Panc1 (cell line): ENCODE results near the gene HNRNPLL.

Experiments used
- CTCF ChIP-seq: fragments of 450-650 bp; IDR thresholded peaks from 2 replicates; pipeline ENCODE4 v1.5.1; 2017; ENCODE audit warnings: mild to moderate bottlenecking
- REST ChIP-seq, 2 experiments: IDR thresholded peaks; 2 replicates each; pipeline ENCODE4 v1.6.1; 2011 to 2012; ENCODE audit warnings: low read depth in 2 of 2, control low read depth in 1 of 2, low read length in 1 of 2, mild to moderate bottlenecking in 1 of 2, moderate library complexity in 1 of 2; ENCODE audit not compliant: insufficient read depth in 1 of 2

DNA sequence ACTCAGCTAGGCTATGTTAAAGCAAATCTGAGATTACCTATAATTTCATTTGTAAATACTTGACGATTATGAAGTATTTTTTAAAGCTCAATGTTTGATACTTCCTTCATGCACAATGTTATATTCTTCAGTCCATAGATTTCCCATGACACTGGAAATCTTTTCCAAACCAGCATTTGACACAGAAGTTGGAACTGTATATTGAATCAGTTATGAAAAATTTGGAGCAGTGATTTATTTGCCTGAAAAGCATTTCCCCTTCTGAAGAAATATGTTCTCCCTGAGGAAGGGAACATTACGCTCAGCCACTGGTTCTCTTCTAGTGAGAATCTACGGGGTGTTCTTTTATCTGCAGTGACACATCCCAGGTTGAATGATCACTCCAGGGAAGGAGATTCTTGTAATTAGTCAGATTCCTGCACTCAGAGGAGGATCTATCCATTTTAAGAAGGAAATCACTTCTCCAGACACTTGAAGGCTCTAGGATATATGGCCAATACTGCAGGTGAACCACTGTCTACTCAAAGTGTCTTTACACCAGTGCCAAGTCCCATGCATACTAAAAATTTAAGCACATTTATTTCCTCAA, 64.7 kb downstream of the HNRNPLL start:
- no peak for TF ChIP-seq CTCF
- no peak for TF ChIP-seq REST (IDR thresholded peaks at IDR 0.05; ENCODE audit: insufficient read depth in 1 of 2, low read depth in 2 of 2, low read length in 1 of 2)
